Activated B cell treated with CpG ODN at 0.5 μM for 24 hours (primary cell): ENCODE results near the gene TTC17. TPM values are rescaled to one million over a fixed set of nuclear protein-coding genes. Genes with fewer than 3 reads are reported as not detected.

Experiments used
- ATAC-seq: fragments of 200-7000 bp; cut with Tn5 transposase; one replicate; pipeline ENCODE4 v1.10.0; 2021; ENCODE audit warnings: low read depth, mild to moderate bottlenecking, moderate library complexity
- CTCF ChIA-PET: fragments of 350-600 bp; sonication (Branson Sonifier 250); formaldehyde crosslinking; loops from one replicate; lab custom pipeline; 2021; ENCODE audit warnings: antibody characterized with exemption; lab: Charles Lee
- POLR2A ChIA-PET: fragments of 350-600 bp; sonication (Branson Sonifier 250); formaldehyde crosslinking; loops from one replicate; lab custom pipeline; 2021; ENCODE audit warnings: antibody characterized with exemption; lab: Charles Lee
- DNase-seq: peaks from one replicate; pipeline ENCODE4 v3.0.0; 2022
- H3K27ac Mint-ChIP-seq: one replicate; pipeline ENCODE4 v1.8.0; 2020; ENCODE audit warnings: mixed read lengths
- H3K27me3 Mint-ChIP-seq: one replicate; pipeline ENCODE4 v1.8.0; 2021; ENCODE audit warnings: mixed read lengths
- H3K36me3 Mint-ChIP-seq: one replicate; pipeline ENCODE4 v1.8.0; 2021; ENCODE audit warnings: low read depth, mixed read lengths
- H3K4me1 Mint-ChIP-seq: one replicate; pipeline ENCODE4 v1.8.0; 2021; ENCODE audit warnings: mixed read lengths
- H3K4me3 Mint-ChIP-seq: one replicate; pipeline ENCODE4 v1.8.0; 2020; ENCODE audit warnings: mild to moderate bottlenecking, mixed read lengths
- H3K9me3 Mint-ChIP-seq: one replicate; pipeline ENCODE4 v1.8.0; 2020; ENCODE audit warnings: mixed read lengths
- CTCF ChIP-seq: fragments of 200-600 bp; IDR thresholded peaks from one replicate; pipeline ENCODE4 v1.8.0; 2022; ENCODE audit warnings: antibody characterized with exemption, mild to moderate bottlenecking
- intact Hi-C: fragments of 100-400 bp; cut with micrococcal nuclease; formaldehyde crosslinking; loops from one replicate; pipeline ENCODE4 v1.15.1; 2024
- total RNA-seq: library from RNA; stranded (reverse); gene quantifications from 2 replicates; pipeline ENCODE4 v1.2.3, GENCODE V29; 2022

Gene TTC17
- total RNA-seq, 1 donor from 2014 or later, result 127 TPM

- Mint-ChIP-seq H3K4me3 (no peak overlapping the region), H3K36me3 (no peaks in the 10 kb centered on the region), H3K27me3 (peaks cover 8% of the 10 kb centered on the region), H3K9me3 (no peaks in the 10 kb centered on the region), H3K27ac (no peak overlapping the region), H3K4me1 (no peaks in the 10 kb centered on the region)
- DNase-seq (no peak), ATAC-seq (no peak)
- TF ChIP-seq CTCF, result no peak
- intact Hi-C loops, result no loop called here
- ChIA-PET CTCF (no interaction called here), POLR2A (interaction anchor here (0.6 kb wide), 1 partner anchor 10 kb away, joined by 4 read pairs; no protein-coding TSS in a partner anchor)
Measured at GRCh38 chr11:43507171-43507570, 148.5 kb downstream of the TTC17 start.

- Mint-ChIP-seq H3K4me1 (no peaks in the 10 kb centered on the region), H3K27ac (no peak overlapping the region), H3K4me3 (no peak overlapping the region), H3K27me3 (peaks cover 8% of the 10 kb centered on the region), H3K36me3 (no peaks in the 10 kb centered on the region), H3K9me3 (peaks cover 2% of the 10 kb centered on the region)
- CTCF ChIA-PET, result no interaction called here
- ATAC-seq, result no peak
- DNase-seq, result no peak
- POLR2A ChIA-PET, result no interaction called here
- TF ChIP-seq CTCF, result no peak
- intact Hi-C loops, result no loop called here
Measured at GRCh38 chr11:43508511-43508918, 149.8 kb downstream of the TTC17 start.

GRCh38 chr11:43511959-43512358 lies 153.2 kb downstream of the TTC17 start:
- Mint-ChIP-seq H3K9me3 (peaks cover 2% of the 10 kb centered on the region), H3K27me3 (peaks cover 16% of the 10 kb centered on the region), H3K27ac (no peak overlapping the region), H3K36me3 (no peaks in the 10 kb centered on the region), H3K4me3 (no peak overlapping the region), H3K4me1 (no peaks in the 10 kb centered on the region)
- ChIA-PET CTCF (no interaction called here), POLR2A (no interaction called here)
- intact Hi-C loops, result no loop called here
- ATAC-seq (no peak), DNase-seq (no peak)
- no peak for TF ChIP-seq CTCF

- no peak for TF ChIP-seq CTCF
- Mint-ChIP-seq H3K9me3 (peaks cover 2% of the 10 kb centered on the region), H3K36me3 (no peaks in the 10 kb centered on the region), H3K4me1 (no peaks in the 10 kb centered on the region), H3K27ac (no peak overlapping the region), H3K27me3 (peaks cover 21% of the 10 kb centered on the region), H3K4me3 (no peak overlapping the region)
- ChIA-PET POLR2A (no interaction called here), CTCF (no interaction called here)
- ATAC-seq, result no peak
- intact Hi-C loops, result no loop called here
- DNase-seq, result no peak
Measured at GRCh38 chr11:43515090-43515489, 156.4 kb downstream of the TTC17 start.

GRCh38 chr11:43516316-43516850 lies 157.7 kb downstream of the TTC17 start:
- intact Hi-C loops, result no loop called here
- Mint-ChIP-seq H3K27me3 (peaks cover 21% of the 10 kb centered on the region), H3K36me3 (no peaks in the 10 kb centered on the region), H3K4me3 (no peak overlapping the region), H3K27ac (no peak overlapping the region), H3K9me3 (peaks cover 12% of the 10 kb centered on the region), H3K4me1 (no peaks in the 10 kb centered on the region)
- ChIA-PET CTCF (no interaction called here), POLR2A (no interaction called here)
- ATAC-seq, result no peak
- no peak for TF ChIP-seq CTCF
- no peak for DNase-seq
